MG63 (cell line): ENCODE results near the gene EVC2. TPM values are rescaled to one million over a fixed set of nuclear protein-coding genes. Genes with fewer than 3 reads are reported as not detected.
A peak's percentile ranks its signal among the peaks of the same experiment; 100 is the strongest.

Experiments used
- DNase-seq: peaks from one replicate; pipeline ENCODE4 v3.0.0-alpha.2; 2020
- H3K27me3 ChIP-seq: fragments of 250-450 bp; sonication (Bioruptor Pico); 2 replicates; pipeline ENCODE4 v1.5.1; 2020; ENCODE audit warnings: mild to moderate bottlenecking, moderate library complexity
- H3K36me3 ChIP-seq: fragments of 250-450 bp; sonication (Bioruptor Pico); 2 replicates; pipeline ENCODE4 v1.5.1; 2020; ENCODE audit warnings: mild to moderate bottlenecking, moderate library complexity
- H3K4me3 ChIP-seq: fragments of 250-450 bp; sonication (Bioruptor Pico); 2 replicates; pipeline ENCODE4 v1.5.1; 2020; ENCODE audit warnings: mild to moderate bottlenecking, moderate library complexity
- H3K9me3 ChIP-seq: fragments of 250-450 bp; sonication (Bioruptor Pico); 2 replicates; pipeline ENCODE4 v1.5.1; 2020; ENCODE audit warnings: mild to moderate bottlenecking, moderate library complexity
- total RNA-seq: library from RNA; depleted of rRNA; stranded (reverse); fragments of >200 nt; shearing (Covaris generic); gene quantifications from 2 replicates; pipeline ENCODE4 v1.2.3, GENCODE V29; 2014; ENCODE audit warnings: low replicate concordance; rRNA removed

EVC2 gene
- total RNA-seq, 1 experiment from 2014 or later: not detected

DNA sequence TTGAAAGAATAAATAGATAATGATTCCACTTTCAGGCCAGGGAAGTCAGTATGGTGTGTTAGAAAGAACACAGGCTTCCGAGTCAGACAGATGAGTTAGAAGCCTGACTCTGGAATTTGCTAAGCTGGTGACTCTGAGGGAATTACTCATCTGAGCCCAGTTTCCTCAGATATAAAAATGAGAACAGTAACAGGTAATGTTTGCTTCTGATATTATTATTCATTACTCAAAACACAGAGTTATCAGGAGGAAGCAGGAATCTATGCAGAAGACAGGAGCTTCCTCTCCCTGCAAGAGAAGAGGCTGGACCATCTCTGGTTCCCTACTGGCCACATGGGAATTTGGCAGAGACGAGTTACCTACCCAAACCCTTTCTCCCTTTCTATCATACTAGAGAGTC lies 163.1 kb downstream of the EVC2 start:
- Histone ChIP-seq H3K9me3 (no peaks in the 10 kb centered on the region), H3K27me3 (no peaks in the 10 kb centered on the region), H3K36me3 (no peaks in the 10 kb centered on the region), H3K4me3 (no peak overlapping the region)
- DNase-seq: no peak

DNA sequence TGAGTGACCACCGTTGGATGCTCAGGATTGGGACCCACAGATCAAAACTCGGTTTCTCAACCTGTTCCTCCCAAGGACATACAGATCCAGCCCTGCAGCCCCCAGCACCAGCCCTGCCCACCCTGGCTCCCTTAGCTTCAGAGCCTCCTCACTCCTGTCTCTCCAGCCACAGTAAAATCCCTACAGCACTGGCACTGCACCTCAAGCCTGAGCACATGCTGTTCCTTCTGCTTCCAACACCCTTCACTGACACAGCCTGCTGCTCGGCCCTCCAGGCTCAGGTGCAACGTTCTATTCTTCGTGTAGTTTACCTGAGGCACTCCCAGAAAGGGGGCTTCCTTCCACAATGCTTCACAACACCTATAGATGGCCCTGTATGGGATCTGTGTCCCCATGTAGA lies 163.6 kb downstream of the EVC2 start:
- H3K36me3 ChIP-seq: no peaks in the 10 kb centered on the region
- H3K27me3 ChIP-seq: no peaks in the 10 kb centered on the region
- DNase-seq: no peak
- H3K9me3 ChIP-seq: no peaks in the 10 kb centered on the region
- H3K4me3 ChIP-seq: no peak overlapping the region

DNA sequence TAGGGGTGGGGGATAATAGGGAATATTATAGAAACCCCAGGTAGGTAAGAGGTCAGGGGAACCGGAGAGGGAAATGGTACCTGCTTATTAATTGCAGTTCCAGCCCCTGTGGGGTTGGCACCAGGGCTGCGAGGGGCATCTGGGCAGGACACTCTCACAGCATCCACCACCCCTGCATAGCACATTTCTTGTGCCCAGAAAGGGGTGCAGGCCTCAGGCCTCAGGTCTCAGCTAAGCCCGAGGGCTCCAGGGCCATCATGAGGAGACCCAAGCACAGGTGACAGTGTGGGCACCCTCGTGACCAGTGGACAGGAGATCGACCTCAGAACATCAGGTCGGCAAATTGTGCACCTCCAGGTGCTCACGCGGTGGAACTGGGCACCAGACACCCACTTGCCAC lies 164.7 kb downstream of the EVC2 start:
- no peaks in the 10 kb centered on the region for H3K36me3 ChIP-seq
- DNase-seq: no peak
- no peak overlapping the region for H3K4me3 ChIP-seq
- H3K27me3 ChIP-seq: no peaks in the 10 kb centered on the region
- no peaks in the 10 kb centered on the region for H3K9me3 ChIP-seq

DNA sequence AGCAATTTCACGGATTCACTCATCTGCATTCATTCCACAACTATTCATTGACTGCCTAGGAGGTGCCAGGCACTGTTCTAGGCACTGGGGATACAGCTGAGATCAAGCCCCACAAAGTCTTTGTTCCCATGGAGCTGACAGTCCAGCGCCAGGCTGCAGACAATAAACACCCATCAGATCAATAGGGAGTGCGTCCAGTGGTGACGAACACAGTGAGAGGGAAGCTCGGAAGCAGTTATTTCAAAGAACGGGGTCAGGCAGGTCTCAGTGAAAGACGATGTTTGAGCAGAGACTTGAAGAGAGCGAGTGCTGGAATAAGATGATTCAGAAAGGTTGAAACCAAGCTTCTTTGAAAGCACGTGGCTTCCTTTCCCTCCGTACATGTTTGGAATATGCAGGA lies 167.2 kb downstream of the EVC2 start:
- no peak for DNase-seq
- no peak overlapping the region for H3K4me3 ChIP-seq
- no peaks in the 10 kb centered on the region for H3K27me3 ChIP-seq
- H3K36me3 ChIP-seq: no peaks in the 10 kb centered on the region
- no peaks in the 10 kb centered on the region for H3K9me3 ChIP-seq

DNA sequence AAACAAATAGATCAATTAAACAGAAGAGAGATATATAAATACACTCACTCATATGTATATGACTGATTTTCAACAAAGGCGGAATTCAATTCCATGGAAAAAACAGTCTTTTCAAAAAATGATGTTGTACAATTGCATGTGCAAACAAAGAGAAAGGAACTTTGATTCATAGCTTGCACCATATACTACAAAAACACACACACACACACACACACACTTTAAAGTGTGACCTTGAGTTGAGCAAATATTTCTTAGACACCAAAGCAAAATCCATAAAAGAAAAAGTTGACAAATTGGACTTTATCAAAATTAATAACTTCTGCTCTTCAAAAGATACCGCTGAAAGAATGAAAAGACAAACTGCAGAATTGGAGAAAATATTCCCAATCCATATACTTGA lies 168.8 kb downstream of the EVC2 start:
- no peak overlapping the region for H3K4me3 ChIP-seq
- no peaks in the 10 kb centered on the region for H3K9me3 ChIP-seq
- H3K27me3 ChIP-seq: no peaks in the 10 kb centered on the region
- DNase-seq: no peak
- no peaks in the 10 kb centered on the region for H3K36me3 ChIP-seq

DNA sequence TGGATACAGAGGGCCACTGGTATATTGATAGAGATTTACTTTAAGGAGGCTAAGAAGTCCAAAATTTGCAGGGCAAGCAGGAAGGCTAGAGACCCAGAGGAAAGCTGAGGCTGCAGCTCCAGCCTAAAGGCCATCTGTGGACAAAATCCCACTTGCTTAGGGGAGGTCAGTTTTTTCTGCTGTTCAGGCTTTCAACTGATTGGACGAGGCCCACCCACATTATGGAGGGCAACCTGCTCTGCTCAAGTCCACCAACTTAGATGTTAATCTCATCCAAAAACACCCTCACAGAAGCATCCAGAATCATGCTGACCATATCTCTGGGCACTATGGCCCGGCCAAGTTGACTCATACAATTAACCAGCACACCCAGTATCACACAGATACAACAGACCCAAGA lies 176.3 kb downstream of the EVC2 start:
- Histone ChIP-seq H3K27me3 (no peaks in the 10 kb centered on the region), H3K9me3 (no peaks in the 10 kb centered on the region), H3K36me3 (no peaks in the 10 kb centered on the region), H3K4me3 (no peak overlapping the region)
- no peak for DNase-seq

DNA sequence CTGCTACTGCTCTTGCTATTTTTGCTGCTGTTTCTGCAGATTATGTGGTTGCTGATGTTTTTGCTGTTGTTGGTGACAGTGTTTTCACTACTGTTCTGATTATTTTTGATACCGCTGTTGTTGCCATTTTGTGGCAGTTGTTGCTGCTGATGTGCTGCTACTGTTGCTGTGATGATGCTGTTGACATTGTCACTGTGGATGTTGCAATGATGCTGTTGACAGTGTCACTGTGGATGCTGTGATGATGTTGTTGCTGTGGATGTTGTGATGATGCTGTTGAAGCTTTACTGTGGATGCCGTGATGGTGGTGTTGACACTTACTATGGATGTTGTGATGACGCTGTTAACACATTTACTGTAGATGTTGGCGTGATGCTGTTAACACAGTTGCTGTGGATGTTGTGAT lies 180.3 kb downstream of the EVC2 start:
- Histone ChIP-seq H3K9me3 (no peaks in the 10 kb centered on the region), H3K4me3 (no peak overlapping the region)
- no peak for DNase-seq

DNA sequence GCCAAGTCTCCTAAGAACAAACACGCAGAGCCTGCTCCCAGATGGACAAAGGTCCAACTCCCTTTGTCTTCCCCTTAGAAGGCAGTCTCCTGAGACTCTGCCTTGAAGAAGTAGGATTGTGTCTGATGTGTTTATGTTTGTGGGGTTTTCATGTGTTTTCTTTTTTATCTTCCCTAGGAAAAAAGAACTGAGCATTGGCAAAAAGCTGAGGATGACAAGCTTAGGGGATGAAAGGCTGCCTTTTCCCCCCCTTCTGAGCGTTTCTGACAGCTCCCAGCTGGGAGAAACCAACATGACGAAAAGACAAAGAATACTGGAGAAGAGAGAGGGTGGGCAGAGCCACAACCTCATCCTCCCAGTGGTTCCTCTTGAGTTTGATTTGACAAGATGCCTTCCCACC lies 181.1 kb downstream of the EVC2 start:
- no peaks in the 10 kb centered on the region for H3K36me3 ChIP-seq
- H3K27me3 ChIP-seq: no peaks in the 10 kb centered on the region
- no peak for DNase-seq
- no peak overlapping the region for H3K4me3 ChIP-seq
- H3K9me3 ChIP-seq: no peaks in the 10 kb centered on the region

More for the DNA sequence above, 180.3 kb downstream of the EVC2 start:
- H3K36me3 ChIP-seq: no peaks in the 10 kb centered on the region
- no peaks in the 10 kb centered on the region for H3K27me3 ChIP-seq

DNA sequence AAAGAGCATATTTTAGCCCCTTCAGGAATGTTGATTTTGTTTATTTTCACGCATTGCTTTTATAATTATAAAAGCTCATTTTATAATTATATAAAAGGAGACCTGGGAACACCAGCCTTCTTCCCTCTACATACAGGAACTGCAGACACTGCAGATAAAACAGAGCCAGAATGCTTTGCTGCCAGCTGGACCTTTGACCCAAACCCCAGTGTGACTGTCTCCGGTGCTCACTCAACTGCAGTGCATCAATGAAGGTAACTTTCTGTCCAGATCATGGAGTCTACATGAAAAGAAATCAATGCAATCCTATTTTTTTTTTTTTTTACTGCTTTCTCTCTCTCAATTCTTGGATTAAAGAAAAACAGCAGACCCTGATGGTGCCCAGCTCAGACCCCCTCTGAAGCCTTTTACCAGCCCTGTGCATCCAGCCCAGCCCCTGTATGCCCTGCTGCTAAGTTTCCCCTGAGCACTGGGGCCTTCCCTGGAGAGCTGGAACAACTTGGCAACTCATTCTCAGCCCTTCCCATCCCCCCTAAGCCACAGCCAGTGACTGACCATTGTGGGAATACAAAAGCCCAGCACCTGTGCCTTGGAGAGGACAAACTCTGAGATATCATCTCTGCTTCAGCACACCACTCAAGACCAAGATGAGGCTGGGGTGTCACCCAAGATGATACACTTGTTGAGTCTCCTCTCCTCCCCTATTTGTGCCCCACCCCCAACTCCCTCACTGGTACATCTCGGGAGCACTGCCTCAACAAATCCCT lies 182.1 kb downstream of the EVC2 start:
- DNase-seq: no peak
- no peaks in the 10 kb centered on the region for H3K9me3 ChIP-seq
- H3K27me3 ChIP-seq: no peaks in the 10 kb centered on the region
- H3K4me3 ChIP-seq: no peak overlapping the region
- no peaks in the 10 kb centered on the region for H3K36me3 ChIP-seq

DNA sequence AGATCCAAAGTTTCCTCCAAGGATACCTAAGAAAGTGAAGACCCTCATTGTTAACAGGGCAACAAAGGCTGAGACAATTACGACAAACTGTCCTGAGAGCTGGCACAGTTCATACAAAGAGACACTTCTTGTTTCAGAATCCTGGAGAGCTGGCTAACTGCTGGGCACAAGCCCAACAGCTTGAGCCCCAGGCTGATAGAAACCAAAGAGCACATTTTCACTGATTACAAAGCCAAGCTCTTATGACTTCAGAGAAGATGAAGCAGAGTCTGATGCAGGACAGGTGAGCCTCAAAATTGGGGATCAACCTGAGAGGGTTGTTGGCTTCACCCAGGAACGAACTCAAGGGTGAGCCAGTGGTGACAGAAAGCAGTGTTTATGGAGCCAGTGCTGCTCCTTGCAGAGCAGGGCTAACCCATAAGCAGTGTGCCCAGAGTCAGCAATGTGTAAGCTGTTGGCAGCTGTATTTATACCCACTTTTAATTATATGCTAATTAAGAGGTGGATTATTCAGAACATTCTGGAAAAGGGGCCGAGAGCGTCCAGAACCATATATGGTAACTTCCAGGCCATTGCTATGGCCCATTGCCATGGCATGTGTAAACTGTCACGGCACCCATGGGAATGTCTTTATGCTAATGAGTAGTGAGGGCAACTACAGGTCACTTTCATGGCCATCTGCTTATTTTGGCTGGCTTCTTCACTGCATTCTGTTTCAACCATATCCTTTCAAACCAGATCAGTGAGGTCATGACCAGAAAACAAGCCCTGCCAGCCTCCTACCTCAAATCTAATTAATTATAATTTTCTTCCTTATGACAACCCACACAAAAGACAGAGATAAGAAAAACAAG lies 183.7 kb downstream of the EVC2 start:
- no peaks in the 10 kb centered on the region for H3K9me3 ChIP-seq
- H3K36me3 ChIP-seq: no peaks in the 10 kb centered on the region
- no peak overlapping the region for H3K4me3 ChIP-seq
- H3K27me3 ChIP-seq: no peaks in the 10 kb centered on the region
- DNase-seq: peak; percentile 12

DNA sequence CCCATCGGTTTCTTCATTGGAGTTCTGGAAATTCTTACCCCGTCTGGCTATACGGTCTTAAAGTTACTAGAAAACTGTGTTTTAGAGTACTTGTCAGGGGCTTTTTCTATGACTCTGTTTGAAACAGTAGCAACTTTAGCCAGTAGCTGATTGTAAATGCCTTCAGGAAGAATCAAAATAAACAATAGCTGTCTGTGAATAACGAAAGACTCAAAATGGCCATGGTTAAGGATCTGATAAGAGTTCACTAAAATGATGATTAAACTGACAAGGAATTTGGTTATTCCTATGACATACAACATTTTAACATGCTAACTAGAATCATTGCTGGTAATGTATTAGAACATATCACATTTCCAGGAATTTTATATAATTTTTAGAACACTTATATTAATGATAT lies 191.0 kb downstream of the EVC2 start:
- Histone ChIP-seq H3K36me3 (no peaks in the 10 kb centered on the region), H3K9me3 (no peaks in the 10 kb centered on the region), H3K4me3 (no peak overlapping the region), H3K27me3 (no peaks in the 10 kb centered on the region)
- DNase-seq: no peak

DNA sequence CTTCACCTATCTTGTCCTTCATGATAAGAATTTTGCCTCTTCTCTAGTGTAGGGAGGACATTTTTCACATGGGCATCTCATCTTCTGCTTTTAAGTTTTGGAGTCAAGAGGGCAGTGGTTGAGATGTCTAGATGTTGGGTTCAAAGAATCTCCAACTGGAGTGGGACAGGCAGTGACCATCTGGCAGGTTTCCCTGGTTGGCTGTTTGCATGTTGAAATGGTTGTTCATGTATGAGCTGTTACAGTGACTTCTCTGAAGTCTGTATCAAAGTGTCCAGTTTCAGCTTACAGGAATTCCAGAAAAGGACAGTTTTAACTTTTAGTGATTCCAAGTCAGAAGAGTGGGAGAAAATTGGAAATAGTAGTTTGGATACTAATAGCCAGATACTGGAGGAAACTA lies 192.7 kb downstream of the EVC2 start:
- no peaks in the 10 kb centered on the region for H3K36me3 ChIP-seq
- H3K27me3 ChIP-seq: no peaks in the 10 kb centered on the region
- no peak for DNase-seq

More for the DNA sequence above, 192.7 kb downstream of the EVC2 start:
- H3K4me3 ChIP-seq: no peak overlapping the region
- H3K9me3 ChIP-seq: no peaks in the 10 kb centered on the region

Other genes starting within 250 kb of the EVC2 start
- gene EVC, start 2.6 kb upstream of the EVC2 start, total RNA-seq: 3.0 and 4.6 TPM in 2 replicates
- not detected in 2 replicates for gene CRMP1, start 184.5 kb upstream of the EVC2 start, total RNA-seq